Neural crest cell (in vitro differentiated cells): ENCODE data around the gene PFDN1. TPM values are rescaled to one million over a fixed set of nuclear protein-coding genes. Genes with fewer than 3 reads are reported as not detected.

ENCODE experiments used
- DNase-seq: peaks from one replicate; pipeline ENCODE4 v3.0.0; 2021; ENCODE audit warnings: low read depth, mixed read lengths, low spot score
- H3K27ac Mint-ChIP-seq: one replicate; pipeline ENCODE4 v1.8.0; 2021; ENCODE audit warnings: mild to moderate bottlenecking, mixed read lengths; ENCODE audit not compliant: unreplicated experiment
- H3K27me3 Mint-ChIP-seq: 2 replicates; pipeline ENCODE4 v1.8.0; 2021; ENCODE audit warnings: low read depth, mild to moderate bottlenecking, mixed read lengths
- H3K36me3 Mint-ChIP-seq: 2 replicates; pipeline ENCODE4 v1.8.0; 2021; ENCODE audit warnings: low read depth, mild to moderate bottlenecking, mixed read lengths
- H3K4me1 Mint-ChIP-seq: 2 replicates; pipeline ENCODE4 v1.8.0; 2021; ENCODE audit warnings: mixed read lengths
- H3K4me3 Mint-ChIP-seq: one replicate; pipeline ENCODE4 v1.8.0; 2021; ENCODE audit warnings: mild to moderate bottlenecking, mixed read lengths
- H3K9me3 Mint-ChIP-seq: 2 replicates; pipeline ENCODE4 v1.8.0; 2021; ENCODE audit warnings: mixed read lengths
- total RNA-seq: library from RNA; stranded (reverse); gene quantifications from 2 replicates; pipeline ENCODE4 v1.2.1, GENCODE V29; 2021
- TF ChIP-seq, protein P1 (sequence below): fragments of 200-600 bp; sonication (generic); conservative IDR thresholded peaks from 2 replicates; pipeline ENCODE4 v1.5.0; 2021; ENCODE audit warnings: antibody characterized with exemption, mild to moderate bottlenecking

PFDN1 gene
- total RNA-seq, 1 donor from 2014 or later: 67.0 TPM

DNA sequence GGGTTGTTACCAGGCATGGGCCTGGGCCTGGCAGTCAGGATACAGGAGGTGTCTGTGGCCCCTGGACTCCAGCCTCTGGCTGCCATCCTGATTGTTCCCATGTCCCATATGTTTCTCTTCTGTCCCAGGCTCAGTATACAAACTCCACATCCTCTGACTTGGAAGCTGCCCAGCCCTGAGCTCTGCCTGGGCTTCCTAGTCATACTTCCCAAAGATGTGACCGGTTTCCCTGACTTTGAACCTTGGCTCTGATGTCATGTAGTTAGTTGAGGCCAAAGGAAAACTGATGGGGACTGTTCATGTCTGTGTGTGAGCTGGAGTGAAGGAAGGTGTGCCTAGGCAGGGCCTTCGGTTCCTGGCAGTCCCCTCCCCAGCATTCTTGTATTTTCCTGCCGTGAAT is 77.5 kb downstream of the PFDN1 start:
- peak overlapping the region; percentile 32 for H3K27ac Mint-ChIP-seq
- no peaks in the 10 kb centered on the region for H3K9me3 Mint-ChIP-seq
- no peaks in the 10 kb centered on the region for H3K36me3 Mint-ChIP-seq
- TF ChIP-seq, protein P1, sequence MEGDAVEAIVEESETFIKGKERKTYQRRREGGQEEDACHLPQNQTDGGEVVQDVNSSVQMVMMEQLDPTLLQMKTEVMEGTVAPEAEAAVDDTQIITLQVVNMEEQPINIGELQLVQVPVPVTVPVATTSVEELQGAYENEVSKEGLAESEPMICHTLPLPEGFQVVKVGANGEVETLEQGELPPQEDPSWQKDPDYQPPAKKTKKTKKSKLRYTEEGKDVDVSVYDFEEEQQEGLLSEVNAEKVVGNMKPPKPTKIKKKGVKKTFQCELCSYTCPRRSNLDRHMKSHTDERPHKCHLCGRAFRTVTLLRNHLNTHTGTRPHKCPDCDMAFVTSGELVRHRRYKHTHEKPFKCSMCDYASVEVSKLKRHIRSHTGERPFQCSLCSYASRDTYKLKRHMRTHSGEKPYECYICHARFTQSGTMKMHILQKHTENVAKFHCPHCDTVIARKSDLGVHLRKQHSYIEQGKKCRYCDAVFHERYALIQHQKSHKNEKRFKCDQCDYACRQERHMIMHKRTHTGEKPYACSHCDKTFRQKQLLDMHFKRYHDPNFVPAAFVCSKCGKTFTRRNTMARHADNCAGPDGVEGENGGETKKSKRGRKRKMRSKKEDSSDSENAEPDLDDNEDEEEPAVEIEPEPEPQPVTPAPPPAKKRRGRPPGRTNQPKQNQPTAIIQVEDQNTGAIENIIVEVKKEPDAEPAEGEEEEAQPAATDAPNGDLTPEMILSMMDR: no peak
- no peak for DNase-seq
- no peaks in the 10 kb centered on the region for H3K27me3 Mint-ChIP-seq
- H3K4me1 Mint-ChIP-seq: peaks cover 2% of the 10 kb centered on the region
- no peak overlapping the region for H3K4me3 Mint-ChIP-seq

DNA sequence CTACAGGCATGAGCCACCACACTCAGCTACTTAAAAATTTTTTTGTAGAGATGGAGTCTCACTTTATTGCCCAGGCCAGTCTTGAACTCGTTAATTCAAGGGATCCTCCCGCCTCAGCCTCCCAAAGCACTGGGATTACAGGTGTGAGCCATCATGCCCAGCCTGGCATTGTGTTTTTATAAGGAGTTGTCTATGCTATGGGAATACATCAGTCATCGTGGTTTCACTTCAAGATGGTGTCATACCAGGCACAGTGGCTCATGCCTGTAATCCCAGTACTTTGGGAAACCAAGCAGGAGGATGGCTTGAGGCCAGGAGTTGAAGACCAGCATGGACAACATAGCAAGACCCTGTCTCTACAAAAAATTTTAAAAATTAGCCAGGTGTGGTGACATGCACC is 78.2 kb downstream of the PFDN1 start:
- H3K27me3 Mint-ChIP-seq: no peaks in the 10 kb centered on the region
- H3K36me3 Mint-ChIP-seq: no peaks in the 10 kb centered on the region
- H3K4me1 Mint-ChIP-seq: peaks cover 7% of the 10 kb centered on the region
- H3K9me3 Mint-ChIP-seq: no peaks in the 10 kb centered on the region
- no peak overlapping the region for H3K4me3 Mint-ChIP-seq
- TF ChIP-seq, protein P1: no peak
- no peak overlapping the region for H3K27ac Mint-ChIP-seq
- no peak for DNase-seq

DNA sequence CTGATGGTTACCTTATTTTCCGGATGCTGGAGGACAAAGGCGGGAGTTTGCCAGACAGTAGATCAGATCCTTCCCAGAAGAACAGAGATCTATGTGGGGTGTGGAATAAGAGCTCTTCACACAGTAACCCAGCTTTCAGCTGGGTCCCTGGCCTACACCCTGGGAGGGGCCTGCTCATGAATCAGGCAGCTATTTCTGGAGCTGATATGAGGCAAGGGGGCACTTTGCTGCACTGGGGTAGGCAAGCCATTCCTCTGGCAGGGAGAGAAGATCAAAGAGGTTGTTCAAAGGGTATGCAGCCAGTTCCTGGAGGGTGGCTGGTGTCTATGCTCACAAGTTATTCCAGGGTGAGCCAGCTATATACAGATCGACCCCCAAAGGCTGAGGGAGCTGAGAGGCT is 79.3 kb downstream of the PFDN1 start:
- TF ChIP-seq, protein P1: no peak
- Mint-ChIP-seq H3K36me3 (no peaks in the 10 kb centered on the region), H3K4me1 (peaks cover 7% of the 10 kb centered on the region), H3K9me3 (no peaks in the 10 kb centered on the region), H3K27me3 (no peaks in the 10 kb centered on the region), H3K4me3 (no peak overlapping the region), H3K27ac (peak overlapping the region; percentile 85)
- DNase-seq: no peak

DNA sequence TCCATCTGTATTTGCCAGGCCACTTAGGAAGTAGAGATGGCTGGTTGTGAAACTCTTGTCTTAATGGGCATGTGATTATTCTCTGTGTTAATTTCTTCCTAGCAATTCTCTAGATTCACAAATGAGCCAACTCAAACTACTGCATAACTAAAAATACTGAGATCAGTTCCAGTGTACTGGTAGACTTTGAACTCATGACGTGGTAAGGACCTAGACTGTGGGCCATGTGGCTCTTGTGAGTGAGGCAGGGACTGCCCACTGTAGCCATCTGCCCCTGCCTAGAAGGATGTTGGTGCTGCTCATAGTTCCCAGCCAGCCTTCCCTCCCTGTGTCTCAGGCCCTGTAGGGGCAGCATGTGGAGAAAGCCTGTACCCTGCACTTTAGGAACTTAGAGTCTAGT is 80.5 kb downstream of the PFDN1 start:
- H3K4me3 Mint-ChIP-seq: no peak overlapping the region
- no peaks in the 10 kb centered on the region for H3K27me3 Mint-ChIP-seq
- no peak overlapping the region for H3K27ac Mint-ChIP-seq
- TF ChIP-seq, protein P1: no peak
- DNase-seq: no peak
- no peaks in the 10 kb centered on the region for H3K36me3 Mint-ChIP-seq
- no peaks in the 10 kb centered on the region for H3K9me3 Mint-ChIP-seq
- H3K4me1 Mint-ChIP-seq: peaks cover 7% of the 10 kb centered on the region

DNA sequence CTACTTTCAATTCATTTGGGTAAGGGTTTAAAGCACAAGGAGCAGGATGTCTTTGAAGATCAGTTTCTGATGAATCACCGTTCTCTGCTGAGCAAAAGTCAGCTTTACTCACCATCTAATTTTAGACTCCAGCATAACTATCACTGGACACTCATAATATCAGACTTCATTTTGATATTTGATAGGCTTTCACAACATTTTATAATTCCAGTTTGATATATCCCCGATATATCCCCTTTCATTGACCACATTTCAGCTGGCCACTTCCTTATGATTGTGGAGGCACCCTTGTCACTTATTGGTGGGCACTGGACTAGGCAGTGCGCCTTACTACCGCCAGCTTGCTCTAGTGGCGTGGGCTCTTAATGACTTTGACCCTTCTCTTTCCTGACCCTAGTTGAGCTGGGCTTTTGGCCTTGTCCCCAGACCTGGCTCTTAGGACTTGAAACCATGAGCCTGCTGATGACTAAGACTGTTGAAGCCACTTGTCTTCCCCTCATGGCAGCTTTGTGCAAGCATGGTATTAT is 81.1 kb downstream of the PFDN1 start:
- Mint-ChIP-seq H3K27ac (no peak overlapping the region), H3K36me3 (no peaks in the 10 kb centered on the region), H3K9me3 (no peaks in the 10 kb centered on the region), H3K4me3 (no peak overlapping the region), H3K27me3 (no peaks in the 10 kb centered on the region), H3K4me1 (peaks cover 7% of the 10 kb centered on the region)
- TF ChIP-seq, protein P1: no peak
- DNase-seq: no peak

DNA sequence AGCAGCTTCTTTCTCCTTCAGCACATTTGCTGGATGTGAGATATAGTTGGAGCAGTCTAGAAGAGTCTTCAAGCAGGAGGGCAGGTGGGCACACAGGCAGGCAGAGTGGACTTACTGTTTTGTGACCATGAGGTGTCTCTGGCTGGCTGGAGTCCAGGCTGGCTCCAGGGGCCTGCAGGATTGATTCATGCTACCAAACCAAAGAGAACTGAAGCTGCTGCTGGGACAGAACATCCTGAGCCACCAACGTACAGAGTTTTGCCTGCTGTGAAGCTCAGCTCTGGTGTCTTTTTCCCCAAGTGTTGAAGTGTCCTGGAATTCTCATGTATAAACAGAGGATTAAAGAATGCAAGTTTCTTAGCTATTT is 82.2 kb downstream of the PFDN1 start:
- TF ChIP-seq, protein P1: no peak
- H3K36me3 Mint-ChIP-seq: no peaks in the 10 kb centered on the region
- no peak for DNase-seq
- H3K9me3 Mint-ChIP-seq: no peaks in the 10 kb centered on the region
- H3K4me1 Mint-ChIP-seq: peaks cover 7% of the 10 kb centered on the region
- no peak overlapping the region for H3K27ac Mint-ChIP-seq
- H3K27me3 Mint-ChIP-seq: no peaks in the 10 kb centered on the region
- no peak overlapping the region for H3K4me3 Mint-ChIP-seq
